CD4-positive, alpha-beta T cell (primary cell): ENCODE measurements around the gene GLIS1. TPM values are rescaled to one million over a fixed set of nuclear protein-coding genes. Genes with fewer than 3 reads are reported as not detected.

Source experiments
- ATAC-seq: fragments of 200-7000 bp; cut with Tn5 transposase; one replicate; pipeline ENCODE4 v1.10.0; 2022; ENCODE audit warnings: mild to moderate bottlenecking; ENCODE audit not compliant: poor library complexity
- CTCF ChIA-PET: fragments of 350-600 bp; sonication (Branson Sonifier 250); formaldehyde crosslinking; loops from one replicate; lab custom pipeline; 2021; ENCODE audit warnings: antibody characterized with exemption, inconsistent platforms; lab: Charles Lee
- POLR2A ChIA-PET: fragments of 350-600 bp; sonication (Branson Sonifier 250); formaldehyde crosslinking; loops from one replicate; lab custom pipeline; 2021; ENCODE audit warnings: antibody characterized with exemption, inconsistent platforms; lab: Charles Lee
- DNase-seq, 14 experiments: peaks; one replicate each; pipeline ENCODE4 v3.0.0-alpha.2; 2013 to 2020; ENCODE audit warnings: mixed read lengths in 2 of 14
- H3K27ac ChIP-seq, 2 donors: one replicate each; pipeline versions ENCODE4 v1.5.1 to v1.7.0; 2013; ENCODE audit warnings: low read length in 2 of 2, low read depth in 1 of 2, mild to moderate bottlenecking in 1 of 2
- H3K27me3 ChIP-seq, 2 experiments: 1 replicate in 1 of 2; 2 replicates in 1 of 2; pipeline versions ENCODE4 v1.6.1 to v1.7.0; 2013; ENCODE audit warnings: low read length in 2 of 2, control low read depth in 1 of 2, mild to moderate bottlenecking in 1 of 2, moderate library complexity in 1 of 2; ENCODE audit not compliant: insufficient read depth in 2 of 2, control insufficient read depth in 1 of 2
- H3K36me3 ChIP-seq: one replicate; pipeline ENCODE4 v1.6.1; 2013; ENCODE audit warnings: low read length, control low read depth; ENCODE audit not compliant: insufficient read depth
- H3K4me1 ChIP-seq: one replicate; pipeline ENCODE4 v1.6.1; 2013; ENCODE audit warnings: low read length, control low read depth; ENCODE audit not compliant: insufficient read depth
- H3K4me3 ChIP-seq: one replicate; pipeline ENCODE4 v1.5.1; 2013; ENCODE audit warnings: mild to moderate bottlenecking, low read length, moderate library complexity
- H3K9me3 ChIP-seq, 2 experiments: 1 replicate in 1 of 2; 2 replicates in 1 of 2; pipeline versions ENCODE4 v1.6.1 to v1.7.0; 2013; ENCODE audit warnings: low read length in 2 of 2, mild to moderate bottlenecking in 2 of 2, control low read depth in 1 of 2, moderate library complexity in 1 of 2; ENCODE audit not compliant: control insufficient read depth in 1 of 2, insufficient read depth in 1 of 2
- H3K27ac Mint-ChIP-seq: one replicate; pipeline ENCODE4 v1.8.0; 2020; ENCODE audit warnings: mixed read lengths
- H3K27me3 Mint-ChIP-seq: one replicate; pipeline ENCODE4 v1.8.0; 2021; ENCODE audit warnings: mixed read lengths
- H3K36me3 Mint-ChIP-seq: one replicate; pipeline ENCODE4 v1.8.0; 2021; ENCODE audit warnings: low read depth, mixed read lengths
- H3K4me1 Mint-ChIP-seq: one replicate; pipeline ENCODE4 v1.8.0; 2021; ENCODE audit warnings: low read depth, mixed read lengths
- H3K4me3 Mint-ChIP-seq: one replicate; pipeline ENCODE4 v1.8.0; 2020; ENCODE audit warnings: mild to moderate bottlenecking, mixed read lengths
- H3K9me3 Mint-ChIP-seq: one replicate; pipeline ENCODE4 v1.8.0; 2020; ENCODE audit warnings: mixed read lengths
- intact Hi-C, 2 experiments: fragments of 100-400 bp; cut with DNase I in 1 of 2; cut with micrococcal nuclease in 1 of 2; formaldehyde crosslinking; loops; one replicate each; pipeline versions ENCODE4 v1.15.1 to v1.9.0; 2023 to 2025; cut with DNase I, micrococcal nuclease
- total RNA-seq, 174 experiments: library from RNA in 2 of 174; stranded (reverse) in 2 of 174; gene quantifications; one replicate each; pipeline ENCODE4 v1.2.3 and lab custom pipeline; 2021 to 2026
- TF ChIP-seq, protein P1 (sequence below): fragments of 200-600 bp; IDR thresholded peaks from one replicate; pipeline ENCODE4 v1.8.0; 2022; ENCODE audit warnings: antibody characterized with exemption, mild to moderate bottlenecking

GLIS1 gene
- total RNA-seq, 2 experiments from 2014 or later = not detected

GRCh38 chr1:53583868-53584776 lies 154.8 kb downstream of the GLIS1 start:
- no peak overlapping the region for H3K27ac ChIP-seq
- Mint-ChIP-seq H3K27ac (peak overlapping the region; percentile 61), H3K4me1 (peaks cover 15% of the 10 kb centered on the region), H3K9me3 (no peaks in the 10 kb centered on the region), H3K36me3 (no peaks in the 10 kb centered on the region), H3K4me3 (no peak overlapping the region), H3K27me3 (no peaks in the 10 kb centered on the region)
- ChIA-PET POLR2A (no interaction called here), CTCF (no interaction called here)
- DNase-seq = no peak
- H3K4me3 ChIP-seq = no peak overlapping the region
- TF ChIP-seq, protein P1, sequence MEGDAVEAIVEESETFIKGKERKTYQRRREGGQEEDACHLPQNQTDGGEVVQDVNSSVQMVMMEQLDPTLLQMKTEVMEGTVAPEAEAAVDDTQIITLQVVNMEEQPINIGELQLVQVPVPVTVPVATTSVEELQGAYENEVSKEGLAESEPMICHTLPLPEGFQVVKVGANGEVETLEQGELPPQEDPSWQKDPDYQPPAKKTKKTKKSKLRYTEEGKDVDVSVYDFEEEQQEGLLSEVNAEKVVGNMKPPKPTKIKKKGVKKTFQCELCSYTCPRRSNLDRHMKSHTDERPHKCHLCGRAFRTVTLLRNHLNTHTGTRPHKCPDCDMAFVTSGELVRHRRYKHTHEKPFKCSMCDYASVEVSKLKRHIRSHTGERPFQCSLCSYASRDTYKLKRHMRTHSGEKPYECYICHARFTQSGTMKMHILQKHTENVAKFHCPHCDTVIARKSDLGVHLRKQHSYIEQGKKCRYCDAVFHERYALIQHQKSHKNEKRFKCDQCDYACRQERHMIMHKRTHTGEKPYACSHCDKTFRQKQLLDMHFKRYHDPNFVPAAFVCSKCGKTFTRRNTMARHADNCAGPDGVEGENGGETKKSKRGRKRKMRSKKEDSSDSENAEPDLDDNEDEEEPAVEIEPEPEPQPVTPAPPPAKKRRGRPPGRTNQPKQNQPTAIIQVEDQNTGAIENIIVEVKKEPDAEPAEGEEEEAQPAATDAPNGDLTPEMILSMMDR = no peak
- no peak for ATAC-seq
- no peaks in the 10 kb centered on the region for H3K36me3 ChIP-seq
- peaks cover 24% of the 10 kb centered on the region for H3K4me1 ChIP-seq
- no peaks in the 10 kb centered on the region for H3K27me3 ChIP-seq
- intact Hi-C loops = no loop called here
- H3K9me3 ChIP-seq = no peaks in the 10 kb centered on the region

GRCh38 chr1:53583021-53583867 lies 155.7 kb downstream of the GLIS1 start:
- Histone ChIP-seq H3K9me3 (no peaks in the 10 kb centered on the region), H3K36me3 (no peaks in the 10 kb centered on the region), H3K27me3 (no peaks in the 10 kb centered on the region), H3K27ac (no peak overlapping the region), H3K4me3 (no peak overlapping the region), H3K4me1 (peaks cover 24% of the 10 kb centered on the region)
- Mint-ChIP-seq H3K9me3 (no peaks in the 10 kb centered on the region), H3K27ac (no peak overlapping the region), H3K4me3 (no peak overlapping the region), H3K36me3 (no peaks in the 10 kb centered on the region), H3K27me3 (no peaks in the 10 kb centered on the region), H3K4me1 (peaks cover 15% of the 10 kb centered on the region)
- DNase-seq (no peak), ATAC-seq (no peak)
- TF ChIP-seq, protein P1 = no peak
- POLR2A ChIA-PET = no interaction called here
- intact Hi-C loops = no loop called here
- CTCF ChIA-PET = no interaction called here

GRCh38 chr1:53582211-53583020 lies 156.5 kb downstream of the GLIS1 start:
- Histone ChIP-seq H3K27ac (no peak overlapping the region), H3K27me3 (no peaks in the 10 kb centered on the region), H3K4me3 (no peak overlapping the region), H3K9me3 (no peaks in the 10 kb centered on the region), H3K4me1 (peaks cover 24% of the 10 kb centered on the region), H3K36me3 (no peaks in the 10 kb centered on the region)
- no peaks in the 10 kb centered on the region for H3K36me3 Mint-ChIP-seq
- TF ChIP-seq, protein P1 = no peak
- H3K4me3 Mint-ChIP-seq = no peak overlapping the region
- intact Hi-C loops = no loop called here
- H3K4me1 Mint-ChIP-seq = peaks cover 15% of the 10 kb centered on the region
- peak in 4 of 14 experiments; percentile 30 to 63 (median 45) for DNase-seq
- ChIA-PET CTCF (no interaction called here), POLR2A (no interaction called here)
- H3K9me3 Mint-ChIP-seq = no peaks in the 10 kb centered on the region
- no peak for ATAC-seq
- no peak overlapping the region for H3K27ac Mint-ChIP-seq
- no peaks in the 10 kb centered on the region for H3K27me3 Mint-ChIP-seq
